Activated CD8-positive, alpha-beta memory T cell treated with anti-CD3 and anti-CD28 coated beads, Interleukin-2, amount 50 U/mL, for 1 hour (primary cell): ENCODE results near the gene XKR8.

ENCODE experiments used
- DNase-seq: peaks from one replicate; pipeline ENCODE4 v3.0.0-alpha.2; 2020; ENCODE audit errors: extremely low read depth

XKR8 gene, protein sequence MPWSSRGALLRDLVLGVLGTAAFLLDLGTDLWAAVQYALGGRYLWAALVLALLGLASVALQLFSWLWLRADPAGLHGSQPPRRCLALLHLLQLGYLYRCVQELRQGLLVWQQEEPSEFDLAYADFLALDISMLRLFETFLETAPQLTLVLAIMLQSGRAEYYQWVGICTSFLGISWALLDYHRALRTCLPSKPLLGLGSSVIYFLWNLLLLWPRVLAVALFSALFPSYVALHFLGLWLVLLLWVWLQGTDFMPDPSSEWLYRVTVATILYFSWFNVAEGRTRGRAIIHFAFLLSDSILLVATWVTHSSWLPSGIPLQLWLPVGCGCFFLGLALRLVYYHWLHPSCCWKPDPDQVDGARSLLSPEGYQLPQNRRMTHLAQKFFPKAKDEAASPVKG

DNA sequence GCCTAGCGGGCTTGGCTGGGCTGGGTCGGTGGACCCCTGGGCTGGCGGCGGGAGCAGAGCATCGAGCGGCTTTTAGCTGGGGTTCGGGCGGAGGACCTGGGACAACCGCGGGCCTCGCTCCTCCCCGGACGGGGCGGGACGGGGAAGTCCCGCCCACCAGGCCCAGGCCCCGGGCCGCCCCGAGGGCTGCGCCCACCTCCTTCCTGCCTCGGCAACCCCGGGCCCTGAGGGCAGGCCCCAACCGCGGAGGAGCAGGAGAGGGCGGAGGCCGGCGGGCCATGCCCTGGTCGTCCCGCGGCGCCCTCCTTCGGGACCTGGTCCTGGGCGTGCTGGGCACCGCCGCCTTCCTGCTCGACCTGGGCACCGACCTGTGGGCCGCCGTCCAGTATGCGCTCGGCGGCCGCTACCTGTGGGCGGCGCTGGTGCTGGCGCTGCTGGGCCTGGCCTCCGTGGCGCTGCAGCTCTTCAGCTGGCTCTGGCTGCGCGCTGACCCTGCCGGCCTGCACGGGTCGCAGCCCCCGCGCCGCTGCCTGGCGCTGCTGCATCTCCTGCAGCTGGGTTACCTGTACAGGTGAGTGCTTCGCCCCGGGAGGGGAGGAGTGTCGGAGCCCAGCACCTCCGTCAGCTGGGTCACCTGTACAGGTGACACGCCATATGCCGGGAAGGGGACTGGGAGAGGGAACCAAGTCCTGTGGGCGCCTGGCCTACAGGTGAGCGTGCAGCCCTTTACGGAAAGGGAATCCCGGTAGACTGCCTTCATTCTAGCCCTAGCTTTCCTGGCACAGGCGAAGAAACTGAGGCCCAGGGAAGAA is at the start of gene XKR8:
XKR8 (plus strand) TSS at position 182 of the 812 bp plus-strand sequence; CDS start at position 279, 97 bp downstream.
- peak; percentile 24 for DNase-seq

DNA sequence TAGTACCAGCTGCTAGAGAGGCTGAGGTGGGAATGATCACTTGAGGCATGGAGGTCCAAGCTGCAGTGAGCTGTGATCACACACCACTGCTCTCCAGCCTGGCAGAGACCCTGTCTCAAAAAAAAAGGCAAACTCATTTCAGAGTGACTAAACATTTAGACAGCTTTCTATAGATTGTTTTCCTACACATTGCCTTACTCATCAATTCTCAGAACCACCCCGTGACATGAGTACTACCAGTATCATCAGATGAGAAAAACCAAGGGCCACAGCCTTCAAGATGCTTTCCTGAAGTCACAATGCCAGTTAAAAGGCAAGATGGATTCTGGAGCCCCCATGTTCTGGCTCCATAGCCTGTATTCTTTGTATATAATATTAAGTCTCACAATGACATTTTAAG is 47.3 kb upstream of the XKR8 start:
- DNase-seq: no peak

DNA sequence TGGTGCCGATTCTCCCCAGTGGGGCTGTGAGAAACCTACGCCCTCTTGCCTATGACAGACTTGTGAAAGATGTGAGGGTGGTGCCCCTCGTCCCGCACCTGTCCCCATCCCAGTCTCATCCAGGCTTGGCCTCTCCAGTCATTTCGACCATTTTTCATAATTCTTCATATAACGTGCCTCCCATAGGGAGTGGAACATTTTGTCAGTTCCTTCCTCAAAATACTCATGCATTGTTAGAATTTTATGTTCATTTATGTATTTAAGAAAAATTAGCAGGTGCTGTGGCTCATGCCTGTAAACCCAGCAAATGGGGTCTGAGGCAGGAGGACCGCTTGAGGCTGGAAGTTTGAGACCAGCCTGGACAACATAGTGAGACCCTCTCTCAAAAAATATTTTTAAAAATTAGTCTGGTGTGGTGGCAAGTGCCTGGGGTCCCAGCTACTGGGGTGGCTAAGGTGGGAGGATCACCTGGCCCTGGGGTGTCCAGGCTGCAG is 44.6 kb upstream of the XKR8 start:
- DNase-seq: no peak

DNA sequence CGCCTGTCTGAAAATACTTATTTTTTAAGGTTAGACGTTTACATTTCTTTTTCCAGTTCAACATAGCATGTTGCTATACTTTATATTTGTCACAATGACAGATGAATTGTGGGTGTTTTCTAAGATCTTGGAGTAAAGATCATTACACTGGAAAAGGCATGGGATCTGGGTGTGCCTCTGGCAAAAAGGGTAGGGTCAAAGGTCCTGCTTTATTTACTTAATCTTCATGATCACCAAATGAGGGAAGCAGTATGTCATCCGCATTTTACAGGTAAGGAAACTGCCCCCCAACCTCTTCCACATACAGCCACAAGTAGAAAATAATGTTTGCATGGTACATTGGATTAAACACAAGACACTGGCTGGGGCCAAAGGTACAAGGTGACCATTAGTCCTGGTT is 37.5 kb upstream of the XKR8 start:
- DNase-seq: no peak

DNA sequence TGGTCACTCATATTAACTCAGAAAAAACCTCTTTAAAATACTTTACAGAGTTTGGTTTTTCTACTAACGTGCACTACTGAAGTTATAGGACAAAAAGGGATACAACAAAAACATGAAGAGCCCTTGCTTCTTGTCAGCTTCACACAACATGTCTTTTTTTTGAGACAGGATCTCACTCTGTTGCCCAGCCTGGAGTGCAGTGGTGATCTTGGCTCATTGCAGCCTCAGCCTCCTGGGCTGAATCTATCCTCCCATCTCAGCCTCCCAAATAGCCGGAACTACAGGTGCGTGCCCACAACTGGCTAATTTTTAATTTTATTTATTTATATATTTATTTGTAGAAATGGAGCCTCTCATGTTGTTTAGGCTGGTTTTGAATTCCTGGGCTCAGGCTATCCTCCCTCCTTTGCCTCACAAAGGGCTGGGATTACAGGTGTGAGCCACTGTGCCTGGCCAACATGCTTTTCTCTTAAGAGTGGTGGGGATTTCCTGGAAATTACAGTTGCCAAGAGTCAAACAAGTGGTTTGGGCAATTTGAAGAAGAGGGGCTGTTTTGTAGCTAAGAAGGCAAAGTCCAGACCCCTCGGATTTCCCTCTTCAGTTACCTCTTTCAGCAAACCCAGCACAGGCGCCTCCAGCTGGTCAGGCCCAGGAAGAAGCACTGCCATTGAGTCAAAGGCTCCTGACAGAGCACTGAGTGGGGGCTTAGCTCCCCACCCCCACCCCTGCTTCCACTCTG is 31.4 kb upstream of the XKR8 start:
- DNase-seq: no peak

DNA sequence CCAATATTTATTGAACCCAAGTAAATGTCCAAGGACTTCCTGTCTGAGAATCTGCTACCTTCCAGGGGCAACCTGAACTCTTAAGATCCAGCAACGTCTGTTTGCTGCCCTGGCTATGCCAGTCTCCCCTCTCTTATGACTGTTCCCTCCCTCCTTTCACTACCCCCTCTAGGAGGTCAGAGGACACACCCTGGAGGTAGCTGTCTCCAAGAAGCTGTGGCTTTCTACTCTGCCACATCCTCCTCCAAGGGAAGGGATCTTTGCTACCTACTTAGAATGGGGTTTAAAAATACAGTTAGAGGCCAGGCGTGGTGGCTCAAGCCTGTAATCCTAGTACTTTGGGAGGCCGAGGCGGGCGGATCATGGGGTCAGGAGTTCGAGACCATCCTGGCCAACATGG is 28.6 kb upstream of the XKR8 start:
- no peak for DNase-seq

DNA sequence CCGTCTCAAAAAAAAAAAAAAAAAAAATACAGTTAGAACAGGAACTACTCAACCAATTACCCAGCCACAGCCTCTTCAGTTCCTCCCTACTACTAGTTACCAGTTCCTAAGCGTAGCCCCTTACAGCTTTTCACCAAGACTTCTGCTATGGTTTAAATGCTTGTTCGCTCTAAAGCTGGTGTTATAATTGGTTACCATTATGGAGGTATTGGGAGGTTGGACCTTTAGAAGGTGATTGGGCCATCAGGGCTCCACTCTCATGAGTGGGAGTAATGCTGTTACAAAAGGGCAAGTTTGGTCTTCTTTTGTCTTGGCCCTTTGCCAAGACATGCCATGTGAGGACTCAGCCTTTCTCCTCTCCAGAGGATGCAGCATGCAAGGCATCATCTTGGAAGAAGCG is 28.0 kb upstream of the XKR8 start:
- DNase-seq: no peak

DNA sequence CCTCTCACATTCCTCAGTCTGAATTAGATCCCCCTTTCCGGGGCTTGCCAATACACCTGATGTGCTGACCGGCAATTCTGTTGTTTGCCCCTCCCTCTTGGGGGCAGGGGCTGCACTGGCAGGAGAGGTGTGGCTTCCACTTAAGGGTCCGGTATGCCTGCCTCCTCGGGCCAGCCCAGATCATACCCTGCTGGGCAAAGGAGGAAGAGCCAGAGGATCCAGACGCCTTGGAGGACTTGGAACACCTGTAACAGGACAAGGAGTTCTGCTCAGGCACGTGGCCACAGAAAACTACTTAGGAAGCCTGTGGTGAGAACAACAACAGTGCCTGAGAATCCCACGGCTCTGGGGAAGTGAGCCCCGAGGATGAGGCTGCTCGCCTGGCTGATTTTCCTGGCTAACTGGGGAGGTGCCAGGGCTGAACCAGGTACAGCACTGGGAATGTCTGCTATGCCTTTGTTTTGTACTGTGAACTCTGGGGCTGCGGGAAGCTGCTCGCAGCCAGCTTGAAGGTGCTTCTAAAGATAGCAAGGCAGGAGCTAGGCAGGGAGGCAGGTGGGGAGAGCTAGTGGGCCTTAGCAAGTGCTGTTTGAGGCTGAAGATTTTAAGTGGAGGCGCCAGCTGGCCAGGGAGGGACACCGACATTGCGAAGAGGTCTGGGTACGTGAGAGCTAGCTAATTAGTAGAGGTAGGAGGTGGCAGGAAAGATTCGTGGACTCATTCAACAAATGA is 24.8 kb upstream of the XKR8 start, which contains the start of gene SMPDL3B:
SMPDL3B (plus strand) TSS at position 183 of the 732 bp plus-strand sequence; CDS start at position 367, 184 bp downstream.
- no peak for DNase-seq

DNA sequence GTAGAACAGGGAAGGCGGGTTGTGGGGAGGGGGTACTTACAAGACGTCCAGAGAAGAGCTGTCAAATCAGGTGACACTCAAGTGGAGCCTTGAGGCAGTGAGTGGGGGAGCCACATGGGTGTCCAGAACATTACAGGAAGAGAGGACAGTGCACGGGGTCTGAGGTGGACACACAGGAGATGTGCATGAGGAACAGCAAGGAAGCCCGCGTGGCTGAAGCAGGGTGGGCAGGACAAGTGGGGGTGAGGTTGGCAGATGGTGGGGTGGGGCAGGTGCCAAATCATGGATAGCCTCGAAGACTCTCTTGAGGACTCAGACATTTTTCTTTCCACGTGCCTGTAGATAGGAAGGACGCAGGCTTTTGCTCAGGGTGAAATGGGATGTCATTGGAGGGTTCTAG is 24.1 kb upstream of the XKR8 start:
- DNase-seq: no peak

DNA sequence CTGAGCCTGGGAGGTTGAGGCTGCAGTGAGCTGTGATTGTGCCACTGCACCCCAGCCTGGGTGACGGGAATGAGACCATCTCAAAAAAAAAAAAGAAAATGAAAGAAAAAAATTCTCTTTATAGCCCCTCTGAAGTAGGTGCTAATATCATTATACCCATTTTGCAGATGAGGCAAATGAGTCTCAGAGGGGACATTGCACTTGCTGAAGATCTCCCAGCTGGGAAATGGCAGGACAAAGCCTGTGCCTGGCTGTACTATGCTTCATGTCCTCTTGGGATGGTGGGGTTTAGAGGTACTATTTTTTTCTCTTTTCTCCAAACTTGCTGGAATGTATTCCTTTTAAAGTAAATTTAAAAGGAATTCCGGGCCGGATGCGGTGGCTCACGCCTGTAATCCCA is 23.4 kb upstream of the XKR8 start:
- DNase-seq: no peak

DNA sequence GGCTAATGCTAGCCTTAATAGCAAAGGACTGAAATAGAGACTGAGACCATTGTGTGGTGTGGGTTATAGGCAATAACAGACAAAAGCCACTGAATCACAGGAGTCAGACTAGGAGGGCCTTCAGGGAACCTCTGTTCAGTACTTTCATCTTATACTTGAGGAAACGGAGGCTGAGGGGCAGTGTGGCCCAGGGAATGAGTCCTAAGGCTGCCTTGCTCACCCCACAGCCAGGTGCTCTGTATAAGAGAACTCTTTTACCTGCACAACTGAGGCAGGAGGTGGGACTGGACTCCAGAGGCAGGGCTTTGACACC is 22.3 kb upstream of the XKR8 start:
- DNase-seq: no peak

DNA sequence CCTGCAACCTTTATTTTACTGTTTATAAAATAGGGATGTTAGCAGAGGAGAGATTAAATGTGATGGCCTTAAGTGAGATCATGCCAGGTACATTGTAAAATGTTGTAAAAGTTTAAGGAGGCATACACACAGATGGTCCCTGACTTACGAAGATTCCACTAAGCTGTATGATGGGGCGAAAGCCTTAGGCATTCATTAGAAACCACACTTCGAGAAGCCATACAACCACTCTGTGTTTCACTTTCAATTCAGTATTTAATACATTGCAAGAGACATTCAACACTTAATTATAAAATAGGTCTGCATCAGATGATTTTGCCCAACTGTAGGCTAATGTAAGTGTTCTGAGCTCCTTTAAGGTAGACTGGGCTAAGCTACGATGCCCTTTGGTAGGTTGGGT is 21.3 kb upstream of the XKR8 start:
- DNase-seq: no peak

DNA sequence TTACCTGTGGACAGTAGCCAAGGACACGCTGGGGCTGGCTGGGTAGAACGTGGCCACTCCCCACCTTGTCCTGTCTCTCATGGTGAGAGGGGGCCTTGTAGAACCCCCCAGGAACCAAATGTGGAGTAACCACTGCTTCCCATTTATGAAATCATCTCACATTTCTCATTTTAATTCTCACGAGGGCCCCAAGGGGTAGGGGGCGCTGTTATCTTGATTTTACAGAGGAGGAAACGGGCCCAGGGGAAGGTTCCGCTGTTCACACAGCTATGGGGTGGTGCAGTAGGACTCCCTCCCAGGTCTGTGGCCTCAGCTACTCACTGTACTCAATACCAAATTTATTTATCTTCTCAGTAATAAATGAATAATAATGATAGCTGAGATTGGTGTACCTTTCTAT is 19.5 kb upstream of the XKR8 start:
- DNase-seq: peak; percentile 39

DNA sequence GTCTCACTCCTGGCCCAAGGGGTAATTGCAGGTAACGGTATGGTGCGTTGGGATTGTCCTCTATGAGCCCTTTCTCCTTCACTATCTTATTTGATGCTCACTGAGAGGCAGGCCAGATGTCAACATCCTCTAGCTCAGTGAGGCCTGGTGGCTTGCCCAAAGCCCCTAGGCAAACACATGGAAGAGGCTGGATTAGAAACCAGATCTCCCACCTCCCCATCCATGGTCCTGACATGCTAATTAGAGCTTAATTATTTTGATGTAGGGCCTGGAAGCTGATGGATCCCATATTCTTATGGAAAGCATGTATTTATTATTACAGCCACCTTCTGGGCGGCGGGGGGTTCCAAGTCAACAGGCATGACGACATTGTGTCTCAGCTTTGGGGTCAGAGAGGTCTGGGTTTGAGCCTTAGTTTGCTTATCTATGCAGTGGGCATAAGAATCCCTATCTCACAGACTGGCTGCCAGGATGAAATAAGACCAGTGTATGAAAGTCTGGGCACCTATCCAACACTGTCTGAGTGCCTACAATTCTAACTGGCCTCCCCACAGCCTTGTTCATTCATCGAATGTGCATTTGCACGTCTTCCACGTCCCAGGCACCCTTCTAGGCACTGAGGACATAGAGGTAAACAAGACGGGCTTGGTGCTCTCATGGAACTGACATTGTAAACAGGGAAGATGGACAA is 18.8 kb upstream of the XKR8 start:
- DNase-seq: no peak

DNA sequence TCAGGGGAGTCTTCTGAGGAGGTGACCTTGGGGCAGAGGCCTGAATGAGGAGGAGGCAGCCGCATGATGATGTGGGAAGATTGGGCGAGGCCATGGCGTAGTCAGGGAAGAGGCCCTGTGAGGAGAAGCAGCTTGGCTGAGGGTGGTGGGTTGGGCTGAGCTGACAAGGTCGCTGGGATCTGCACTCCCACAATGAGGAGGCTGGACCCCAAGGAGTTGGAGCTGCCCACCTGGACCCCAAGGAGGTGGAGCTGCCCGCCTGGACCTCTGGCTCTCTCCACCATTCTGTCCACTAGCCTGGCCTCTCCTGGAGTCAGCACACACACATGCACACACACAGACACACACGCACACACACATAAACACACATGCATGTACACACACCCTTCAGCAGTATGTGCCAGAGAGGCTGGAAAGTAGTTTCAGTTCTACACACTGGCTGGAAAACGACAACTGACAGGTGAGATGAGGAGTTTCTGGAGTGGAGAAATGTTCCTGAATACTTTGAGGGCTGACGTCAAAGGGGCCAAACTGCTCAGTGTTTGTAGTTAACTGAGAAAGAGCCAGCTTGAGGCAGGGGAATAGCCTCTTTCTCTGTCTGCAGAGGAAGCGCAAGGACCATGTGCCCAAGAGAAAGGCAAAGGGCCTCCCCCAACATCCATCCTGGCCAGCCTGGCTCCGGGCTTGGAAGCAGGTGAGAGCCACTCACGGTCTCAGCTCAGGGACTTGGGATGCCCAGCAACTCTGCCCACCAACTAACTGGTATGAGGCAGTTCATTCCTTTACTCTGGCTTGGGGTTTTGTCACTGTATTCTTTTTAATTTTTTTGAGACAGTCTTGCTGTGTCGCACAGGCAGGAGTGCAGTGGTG is 17.9 kb upstream of the XKR8 start:
- no peak for DNase-seq

DNA sequence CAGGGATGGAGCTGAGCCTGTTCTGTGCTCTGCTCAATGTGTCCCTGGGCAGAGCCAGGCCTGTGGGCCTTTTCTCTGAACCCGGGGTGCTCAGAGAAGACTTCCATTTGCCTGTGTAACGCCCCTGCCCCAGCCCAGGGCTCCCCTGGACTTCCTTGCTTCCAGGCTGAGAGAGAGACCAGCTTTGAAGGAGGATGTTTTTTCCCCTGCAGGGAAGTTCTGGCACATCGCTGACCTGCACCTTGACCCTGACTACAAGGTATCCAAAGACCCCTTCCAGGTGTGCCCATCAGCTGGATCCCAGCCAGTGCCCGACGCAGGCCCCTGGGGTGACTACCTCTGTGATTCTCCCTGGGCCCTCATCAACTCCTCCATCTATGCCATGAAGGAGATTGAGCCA is 14.8 kb upstream of the XKR8 start:
- no peak for DNase-seq

DNA sequence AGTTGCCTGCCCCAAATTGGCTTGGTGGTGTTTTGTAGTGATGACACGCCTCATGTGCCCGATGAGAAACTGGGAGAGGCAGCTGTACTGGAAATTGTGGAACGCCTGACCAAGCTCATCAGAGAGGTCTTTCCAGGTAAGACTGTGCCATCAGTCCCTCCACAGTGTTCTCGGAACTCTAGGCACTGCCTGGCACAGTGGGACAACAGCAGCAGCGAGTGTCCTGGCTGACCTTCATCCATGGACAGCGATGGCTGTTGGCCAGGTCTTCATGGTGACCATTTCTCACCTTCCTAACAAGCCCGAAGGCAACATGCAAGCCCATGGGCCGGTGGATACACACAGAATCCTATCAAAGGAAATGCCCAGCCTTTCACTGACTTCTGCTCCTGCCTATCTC is 10.7 kb upstream of the XKR8 start:
- no peak for DNase-seq

DNA sequence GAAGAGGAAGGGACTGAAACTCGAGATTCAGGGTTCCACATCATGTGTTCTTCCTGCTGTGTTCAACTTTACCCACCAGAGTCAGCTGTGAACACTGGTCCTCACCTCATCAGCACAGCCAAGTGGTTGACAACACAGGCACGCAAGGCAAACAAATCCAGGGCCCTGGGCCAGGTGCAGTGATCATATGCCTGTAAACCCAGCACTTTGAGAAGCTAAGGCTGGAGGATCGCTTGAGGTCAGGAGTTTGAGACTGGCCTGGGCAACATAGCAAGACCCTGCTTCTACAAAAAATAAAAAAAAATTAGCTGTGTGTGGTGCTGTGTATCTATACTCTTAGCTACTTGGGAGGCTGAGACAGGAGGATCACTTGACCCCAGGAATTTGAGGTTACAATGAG is 8.4 kb upstream of the XKR8 start:
- no peak for DNase-seq

DNA sequence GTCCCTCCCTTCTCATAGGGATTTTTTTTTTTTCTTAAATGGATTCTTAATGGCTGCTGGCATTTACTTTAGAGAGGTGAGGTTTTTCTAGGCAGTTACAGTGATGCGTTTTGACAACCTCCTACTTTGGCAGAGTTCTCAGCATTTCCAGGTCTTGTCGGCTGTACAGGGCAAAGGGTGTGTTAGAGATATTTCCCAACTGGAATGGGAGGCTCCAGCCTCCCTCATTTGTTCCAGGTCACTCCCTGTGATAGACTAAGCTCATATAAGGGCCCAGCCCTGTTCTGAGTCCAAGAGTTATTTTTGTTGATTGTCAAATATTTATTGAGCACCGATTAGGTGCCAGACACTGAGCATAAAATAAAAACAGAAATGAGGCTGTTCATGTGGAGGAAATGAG is 7.6 kb upstream of the XKR8 start:
- no peak for DNase-seq

DNA sequence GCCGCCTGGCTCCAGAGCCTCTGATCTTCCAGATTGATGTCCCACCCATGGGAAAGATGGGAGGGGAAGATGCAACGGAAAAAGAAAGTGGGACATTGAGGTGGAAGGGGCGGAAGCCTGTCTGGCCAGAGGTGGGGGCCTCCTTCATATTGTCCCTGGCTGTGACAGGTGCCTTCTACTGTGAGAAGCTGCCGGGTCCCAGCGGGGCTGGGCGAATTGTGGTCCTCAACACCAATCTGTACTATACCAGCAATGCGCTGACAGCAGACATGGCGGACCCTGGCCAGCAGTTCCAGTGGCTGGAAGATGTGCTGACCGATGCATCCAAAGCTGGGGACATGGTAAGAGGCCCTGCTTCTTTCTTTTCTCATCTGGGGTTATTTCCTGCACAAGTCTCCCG is 5.6 kb upstream of the XKR8 start:
- no peak for DNase-seq
